GM19035 (cell line): ENCODE results near the gene UPF1.
"Not testable (repeated sequence)": the region's sequence is repeated elsewhere in the genome, so short reads cannot be mapped to it uniquely, and the experiment has no call there.

ENCODE experiments used
- ATAC-seq: cut with Tn5 transposase; IDR thresholded peaks from one replicate; pipeline ENCODE4 v1.9.1; 2021; ENCODE audit not compliant: unreplicated experiment

Gene UPF1

GRCh38 chr19:18912933-18913332 is 81.2 kb downstream of the UPF1 start:
- no peak for ATAC-seq

- no peak for ATAC-seq
Observed at GRCh38 chr19:18913466-18913865, 81.7 kb downstream of the UPF1 start.

DNA sequence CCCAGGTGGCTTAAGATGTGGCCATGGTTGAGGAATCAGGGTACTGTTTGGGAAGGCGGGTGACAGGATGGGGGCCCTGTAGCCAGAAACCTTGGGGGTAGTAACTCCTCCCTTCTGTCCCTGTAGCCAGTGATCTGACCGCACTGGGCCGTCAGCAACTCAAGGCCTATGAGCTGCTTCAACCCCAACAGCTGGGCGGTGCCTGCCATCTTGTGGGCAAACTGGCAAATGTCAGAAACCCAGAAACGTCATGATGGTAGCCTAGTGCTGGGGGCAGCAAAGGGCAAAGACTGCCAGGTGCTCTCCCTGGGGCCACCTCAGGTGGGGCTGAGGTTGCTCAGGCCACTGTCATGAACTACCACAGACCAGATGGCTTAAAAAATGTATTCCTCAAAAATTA is 83.9 kb downstream of the UPF1 start:
- ATAC-seq, result no peak

DNA sequence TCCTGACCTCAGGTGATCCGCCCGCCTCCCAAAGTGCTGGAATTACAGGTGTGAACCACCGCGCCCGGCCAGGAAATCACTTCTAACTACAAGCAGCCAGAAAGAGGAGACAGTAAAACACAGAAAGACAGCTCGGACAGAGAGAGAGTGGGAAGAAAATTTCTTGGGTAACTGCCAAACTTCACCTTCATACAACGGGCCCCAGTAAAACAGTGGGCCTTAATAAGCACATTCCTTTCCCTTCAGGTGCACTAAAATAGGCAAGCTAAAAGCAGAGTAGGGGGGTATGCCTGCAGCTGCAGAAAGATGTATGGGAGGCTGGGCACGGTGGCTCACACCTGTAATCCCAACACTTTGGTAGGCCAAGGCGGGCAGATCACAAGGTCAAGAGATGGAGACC is 85.8 kb downstream of the UPF1 start:
- ATAC-seq, result not testable (repeated sequence)
